Measurements from ENCODE around the gene ATP9A.

GRCh38 chr20:51654495-51654894, 113.7 kb downstream of the ATP9A start:
- no peak for TF ChIP-seq EZH2 (IDR thresholded peaks at IDR 0.05)
- no peak for TF ChIP-seq CTCF (IDR thresholded peaks at IDR 0.05 in 2 of 3, conservative IDR thresholded peaks at IDR 0.05 in 1 of 3; ENCODE audit: borderline replicate concordance in 1 of 3, insufficient read depth in 1 of 3, low read depth in 2 of 3, low read length in 2 of 3)
- no peak for TF ChIP-seq MAX (IDR thresholded peaks at IDR 0.05)
- TF ChIP-seq POLR2A (IDR thresholded peaks at IDR 0.05; ENCODE audit: borderline replicate concordance, extremely low read depth, insufficient read depth, insufficient read length) = no peak
- no peak for TF ChIP-seq REST (IDR thresholded peaks at IDR 0.05; ENCODE audit: low read depth)
- no peak for TF ChIP-seq ATF3 (IDR thresholded peaks at IDR 0.05)

Measured in HCT116 (cell line).